Trophoblast cell (in vitro differentiated cells and primary cell): ENCODE results near the gene NME1.

Source experiments
- DNase-seq, 2 donors: peaks; one replicate each; pipeline ENCODE4 v3.0.0-alpha.2; 2016
- H2AFZ ChIP-seq: 2 replicates; pipeline ENCODE4 v1.6.1; 2013; ENCODE audit warnings: low read length, moderate library complexity, mild to moderate bottlenecking; ENCODE audit not compliant: insufficient read depth, poor library complexity
- H2AK5ac ChIP-seq: 2 replicates; pipeline ENCODE4 v1.6.1; 2013; ENCODE audit warnings: mild to moderate bottlenecking, low read length
- H2BK120ac ChIP-seq: 2 replicates; pipeline ENCODE4 v1.6.1; 2013; ENCODE audit warnings: low read length, mild to moderate bottlenecking, moderate library complexity; ENCODE audit not compliant: insufficient read depth, poor library complexity
- H2BK12ac ChIP-seq: 2 replicates; pipeline ENCODE4 v1.6.1; 2013; ENCODE audit warnings: mild to moderate bottlenecking, low read length, moderate library complexity
- H2BK5ac ChIP-seq: 2 replicates; pipeline ENCODE4 v1.6.1; 2013; ENCODE audit warnings: low read length, low read depth, moderate library complexity, mild to moderate bottlenecking; ENCODE audit not compliant: poor library complexity
- H3K14ac ChIP-seq: 2 replicates; pipeline ENCODE4 v1.6.1; 2013; ENCODE audit warnings: mild to moderate bottlenecking, low read length
- H3K18ac ChIP-seq: 2 replicates; pipeline ENCODE4 v1.6.1; 2013; ENCODE audit warnings: mild to moderate bottlenecking, low read length
- H3K23ac ChIP-seq: 2 replicates; pipeline ENCODE4 v1.6.1; 2013; ENCODE audit warnings: low read length
- H3K27ac ChIP-seq: 2 replicates; pipeline ENCODE4 v1.5.1; 2013; ENCODE audit warnings: low read depth, mild to moderate bottlenecking, inconsistent platforms, low read length, moderate library complexity
- H3K27me3 ChIP-seq: 2 replicates; pipeline ENCODE4 v1.6.1; 2013; ENCODE audit warnings: inconsistent platforms, mild to moderate bottlenecking, low read length, moderate library complexity; ENCODE audit not compliant: insufficient read depth
- H3K36me3 ChIP-seq, 2 experiments: 1 replicate in 1 of 2; 2 replicates in 1 of 2; pipeline ENCODE4 v1.6.1; 2013; ENCODE audit warnings: low read length in 2 of 2, mild to moderate bottlenecking in 2 of 2, moderate library complexity in 1 of 2; ENCODE audit not compliant: insufficient read depth in 2 of 2, control insufficient read depth in 1 of 2
- H3K4ac ChIP-seq: 2 replicates; pipeline ENCODE4 v1.6.1; 2013; ENCODE audit warnings: low read depth, mild to moderate bottlenecking, low read length, moderate library complexity
- H3K4me1 ChIP-seq, 2 experiments: 1 replicate in 1 of 2; 2 replicates in 1 of 2; pipeline ENCODE4 v1.6.1; 2013; ENCODE audit warnings: low read length in 2 of 2, mild to moderate bottlenecking in 2 of 2, moderate library complexity in 1 of 2; ENCODE audit not compliant: insufficient read depth in 2 of 2, control insufficient read depth in 1 of 2
- H3K4me2 ChIP-seq: 2 replicates; pipeline ENCODE4 v1.6.1; 2013; ENCODE audit warnings: inconsistent platforms, mild to moderate bottlenecking, low read length, moderate library complexity
- H3K4me3 ChIP-seq: 2 replicates; pipeline ENCODE4 v1.5.1; 2013; ENCODE audit warnings: mild to moderate bottlenecking, low read depth, low read length, inconsistent platforms
- H3K79me1 ChIP-seq: one replicate; pipeline ENCODE4 v1.6.1; 2013; ENCODE audit warnings: low read length
- H3K79me2 ChIP-seq: 2 replicates; pipeline ENCODE4 v1.6.1; 2013; ENCODE audit warnings: low read length, mild to moderate bottlenecking; ENCODE audit not compliant: control insufficient read depth, insufficient read depth, poor library complexity
- H3K9ac ChIP-seq: 2 replicates; pipeline ENCODE4 v1.6.1; 2013; ENCODE audit warnings: mild to moderate bottlenecking, low read length
- H3K9me3 ChIP-seq: 2 replicates; pipeline ENCODE4 v1.6.1; 2013; ENCODE audit warnings: low read depth, mild to moderate bottlenecking, control low read depth, inconsistent platforms, low read length; ENCODE audit not compliant: insufficient read depth
- H4K12ac ChIP-seq: 2 replicates; pipeline ENCODE4 v1.6.1; 2013; ENCODE audit warnings: low read depth, mild to moderate bottlenecking, low read length, moderate library complexity
- H4K8ac ChIP-seq: 2 replicates; pipeline ENCODE4 v1.6.1; 2013; ENCODE audit warnings: low read depth, mild to moderate bottlenecking, low read length, moderate library complexity
- H4K91ac ChIP-seq: one replicate; pipeline ENCODE4 v1.6.1; 2013; ENCODE audit warnings: low read depth, mild to moderate bottlenecking, low read length, moderate library complexity

The NME1 gene

DNA sequence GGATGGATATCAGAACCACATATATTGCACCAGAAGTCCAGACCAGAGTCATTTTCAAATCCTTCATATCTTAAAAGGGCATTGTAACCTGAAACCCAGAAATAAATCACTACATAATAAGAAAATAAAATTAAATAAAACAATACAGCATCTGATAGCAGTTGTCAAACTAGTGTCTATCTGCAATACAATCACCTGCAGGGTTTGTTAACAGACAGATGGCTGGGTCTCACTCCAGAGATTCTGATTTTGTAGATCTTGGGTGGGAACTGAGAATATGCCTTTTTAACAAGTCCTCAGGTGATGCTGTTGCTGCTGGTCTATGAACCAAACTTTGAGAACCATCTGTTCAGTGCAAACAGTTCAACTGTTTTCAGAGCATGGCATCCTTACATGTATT, 50.5 kb downstream of the NME1 start:
- no peak overlapping the region for H3K23ac ChIP-seq
- no peak overlapping the region for H4K91ac ChIP-seq
- H3K36me3 ChIP-seq: peaks cover 21 to 34% of the 10 kb centered on the region in 2 experiments
- H4K12ac ChIP-seq: no peak overlapping the region
- no peak overlapping the region for H3K14ac ChIP-seq
- H3K9me3 ChIP-seq: no peaks in the 10 kb centered on the region
- no peak overlapping the region for H3K18ac ChIP-seq
- H3K79me1 ChIP-seq: no peaks in the 10 kb centered on the region
- no peak overlapping the region for H2BK12ac ChIP-seq
- no peak overlapping the region for H2BK5ac ChIP-seq
- H3K4me2 ChIP-seq: no peak overlapping the region
- H2AFZ ChIP-seq: no peak overlapping the region
- no peak overlapping the region for H2AK5ac ChIP-seq
- no peaks in the 10 kb centered on the region for H3K27me3 ChIP-seq
- no peak overlapping the region for H3K9ac ChIP-seq
- H3K27ac ChIP-seq: no peak overlapping the region
- H3K4me1 ChIP-seq: no peaks in the 10 kb centered on the region
- H4K8ac ChIP-seq: no peak overlapping the region
- no peak overlapping the region for H2BK120ac ChIP-seq
- no peak overlapping the region for H3K4ac ChIP-seq
- H3K79me2 ChIP-seq: no peaks in the 10 kb centered on the region
- H3K4me3 ChIP-seq: no peak overlapping the region
- DNase-seq: no peak
